ENCODE results near the gene TEX261.

TEX261 gene

GRCh38 chr2:70982971-70983370 lies 11.7 kb downstream of the TEX261 start:
- no peak for TF ChIP-seq MYC (IDR thresholded peaks at IDR 0.05; ENCODE audit: low read depth, low read length)
- TF ChIP-seq MAX (IDR thresholded peaks at IDR 0.05; ENCODE audit: low read depth, low read length), result no peak
- TF ChIP-seq CTCF (IDR thresholded peaks at IDR 0.05; ENCODE audit: low read depth, low read length), result no peak
- no peak for TF ChIP-seq POLR2A (IDR thresholded peaks at IDR 0.05; ENCODE audit: extremely low read depth, insufficient read length)
- DNase-seq (ENCODE audit: low read depth), result no peak
- no peak overlapping the region for H3K4me3 ChIP-seq (ENCODE audit: low read depth, low read length)

GRCh38 chr2:70981866-70982810 lies 12.5 kb downstream of the TEX261 start:
- DNase-seq (ENCODE audit: low read depth), result no peak
- no peak overlapping the region for H3K4me3 ChIP-seq (ENCODE audit: low read depth, low read length)
- TF ChIP-seq MAX (IDR thresholded peaks at IDR 0.05; ENCODE audit: low read depth, low read length) (no peak), MYC (IDR thresholded peaks at IDR 0.05; ENCODE audit: low read depth, low read length) (no peak), CTCF (IDR thresholded peaks at IDR 0.05; ENCODE audit: low read depth, low read length) (no peak), POLR2A (IDR thresholded peaks at IDR 0.05; ENCODE audit: extremely low read depth, insufficient read length) (no peak)

GRCh38 chr2:70981421-70981820 lies 13.3 kb downstream of the TEX261 start:
- DNase-seq (ENCODE audit: low read depth), result no peak
- no peak for TF ChIP-seq MAX (IDR thresholded peaks at IDR 0.05; ENCODE audit: low read depth, low read length)
- TF ChIP-seq MYC (IDR thresholded peaks at IDR 0.05; ENCODE audit: low read depth, low read length), result no peak
- TF ChIP-seq CTCF (IDR thresholded peaks at IDR 0.05; ENCODE audit: low read depth, low read length), result no peak
- TF ChIP-seq POLR2A (IDR thresholded peaks at IDR 0.05; ENCODE audit: extremely low read depth, insufficient read length), result no peak
- no peak overlapping the region for H3K4me3 ChIP-seq (ENCODE audit: low read depth, low read length)

GRCh38 chr2:70979626-70980025 lies 15.0 kb downstream of the TEX261 start:
- H3K4me3 ChIP-seq (ENCODE audit: low read depth, low read length), result no peak overlapping the region
- TF ChIP-seq MYC (IDR thresholded peaks at IDR 0.05; ENCODE audit: low read depth, low read length) (no peak), MAX (IDR thresholded peaks at IDR 0.05; ENCODE audit: low read depth, low read length) (no peak), CTCF (IDR thresholded peaks at IDR 0.05; ENCODE audit: low read depth, low read length) (no peak), POLR2A (IDR thresholded peaks at IDR 0.05; ENCODE audit: extremely low read depth, insufficient read length) (no peak)
- no peak for DNase-seq (ENCODE audit: low read depth)

- TF ChIP-seq MAX (IDR thresholded peaks at IDR 0.05; ENCODE audit: low read depth, low read length) (no peak), POLR2A (IDR thresholded peaks at IDR 0.05; ENCODE audit: extremely low read depth, insufficient read length) (no peak), MYC (IDR thresholded peaks at IDR 0.05; ENCODE audit: low read depth, low read length) (no peak), CTCF (IDR thresholded peaks at IDR 0.05; ENCODE audit: low read depth, low read length) (no peak)
- no peak for DNase-seq (ENCODE audit: low read depth)
- H3K4me3 ChIP-seq (ENCODE audit: low read depth, low read length), result no peak overlapping the region
Measured at GRCh38 chr2:70979180-70979488, 15.5 kb downstream of the TEX261 start.

Data from NB4 (cell line).